GM23338 (cell line): Measurements from ENCODE around the gene RAN. TPM values are rescaled to one million over a fixed set of nuclear protein-coding genes. Genes with fewer than 3 reads are reported as not detected.

ENCODE experiments used
- ATAC-seq: fragments of 200-7000 bp; cut with Tn5 transposase; 3 replicates; pipeline ENCODE4 v1.9.1; 2020
- DNase-seq: peaks from one replicate; pipeline ENCODE4 v3.0.0-alpha.2; 2015; ENCODE audit warnings: low spot score
- H2AFZ ChIP-seq: fragments of 200-600 bp; sonication (generic); 2 replicates; pipeline ENCODE4 v1.8.0; 2016; ENCODE audit warnings: antibody characterized with exemption, mild to moderate bottlenecking, moderate library complexity
- H3F3A ChIP-seq: fragments of 200-600 bp; sonication (generic); replicated peaks from 2 replicates; pipeline ENCODE4 v1.8.0; 2017; ENCODE audit warnings: antibody characterized with exemption, mixed run types, low read depth
- H3K27ac ChIP-seq: fragments of 200-600 bp; sonication (generic); 2 replicates; pipeline ENCODE4 v1.6.1; 2016; ENCODE audit warnings: low read depth
- H3K27me3 ChIP-seq: fragments of 200-600 bp; sonication (generic); 2 replicates; pipeline ENCODE4 v1.8.0; 2016; ENCODE audit warnings: mild to moderate bottlenecking, mixed run types, moderate library complexity; ENCODE audit not compliant: insufficient read depth
- H3K36me3 ChIP-seq: fragments of 200-600 bp; sonication (generic); 2 replicates; pipeline ENCODE4 v1.8.0; 2016; ENCODE audit warnings: mild to moderate bottlenecking; ENCODE audit not compliant: insufficient read depth
- H3K4me1 ChIP-seq: fragments of 200-600 bp; sonication (generic); 2 replicates; pipeline ENCODE4 v1.8.0; 2016; ENCODE audit warnings: mild to moderate bottlenecking, moderate library complexity; ENCODE audit not compliant: insufficient read depth
- H3K4me2 ChIP-seq: fragments of 200-600 bp; sonication (generic); 2 replicates; pipeline ENCODE4 v1.7.1; 2017; ENCODE audit warnings: mixed run types
- H3K4me3 ChIP-seq: fragments of 200-600 bp; sonication (generic); 2 replicates; pipeline ENCODE4 v1.6.1; 2016; ENCODE audit warnings: mixed run types
- H3K79me2 ChIP-seq: fragments of 200-600 bp; sonication (generic); replicated peaks from 2 replicates; pipeline ENCODE4 v1.8.0; 2017; ENCODE audit warnings: mild to moderate bottlenecking; ENCODE audit not compliant: insufficient read depth
- H3K9me2 ChIP-seq: fragments of 200-600 bp; sonication (generic); 2 replicates; pipeline ENCODE4 v1.8.0; 2017; ENCODE audit not compliant: insufficient read depth
- H4K20me1 ChIP-seq: fragments of 200-600 bp; sonication (generic); replicated peaks from 2 replicates; pipeline ENCODE4 v1.8.0; 2017; ENCODE audit warnings: mild to moderate bottlenecking; ENCODE audit not compliant: insufficient read depth
- H3K27ac Mint-ChIP-seq: 2 replicates; pipeline ENCODE4 v1.8.0; 2020; ENCODE audit warnings: inconsistent platforms, mild to moderate bottlenecking, moderate library complexity, mixed read lengths
- H3K27me3 Mint-ChIP-seq: 3 replicates; pipeline ENCODE4 v1.8.0; 2022; ENCODE audit warnings: low read depth, mild to moderate bottlenecking, moderate library complexity, mixed read lengths, inconsistent platforms; ENCODE audit not compliant: insufficient read depth, poor library complexity
- H3K36me3 Mint-ChIP-seq: 3 replicates; pipeline ENCODE4 v1.8.0; 2021; ENCODE audit warnings: low read depth, mild to moderate bottlenecking, inconsistent platforms, moderate library complexity, mixed read lengths
- H3K4me1 Mint-ChIP-seq: 3 replicates; pipeline ENCODE4 v1.8.0; 2020; ENCODE audit warnings: mild to moderate bottlenecking, inconsistent platforms, mixed read lengths
- H3K4me3 Mint-ChIP-seq: 3 replicates; pipeline ENCODE4 v1.8.0; 2021; ENCODE audit warnings: moderate library complexity, mild to moderate bottlenecking, inconsistent platforms, mixed read lengths
- H3K9me3 Mint-ChIP-seq: 3 replicates; pipeline ENCODE4 v1.8.0; 2020; ENCODE audit warnings: moderate library complexity, mild to moderate bottlenecking, inconsistent platforms, mixed read lengths
- CREB1 ChIP-seq: fragments of 250-450 bp; sonication (Bioruptor Pico); IDR thresholded peaks from 2 replicates; pipeline ENCODE4 v1.5.0; 2020; ENCODE audit warnings: low read depth, mild to moderate bottlenecking, moderate library complexity
- EZH2phosphoT487 ChIP-seq: fragments of 200-600 bp; sonication (generic); IDR thresholded peaks from one replicate; pipeline ENCODE4 v1.8.1; 2018; ENCODE audit warnings: antibody characterized with exemption; ENCODE audit not compliant: unreplicated experiment
- JUNB ChIP-seq: IDR thresholded peaks from one replicate; pipeline ENCODE4 v1.6.1; 2016; ENCODE audit warnings: antibody characterized with exemption; ENCODE audit not compliant: unreplicated experiment
- NANOG ChIP-seq: IDR thresholded peaks from 2 replicates; pipeline ENCODE4 v1.6.1; 2016; ENCODE audit warnings: antibody characterized with exemption, borderline replicate concordance
- POLR2AphosphoS5 ChIP-seq: IDR thresholded peaks from 2 replicates; pipeline ENCODE4 v1.6.1; 2016; ENCODE audit warnings: antibody characterized with exemption, low read depth
- STAT1 ChIP-seq: IDR thresholded peaks from one replicate; pipeline ENCODE4 v1.6.1; 2016; ENCODE audit warnings: antibody characterized with exemption; ENCODE audit not compliant: unreplicated experiment
- ZNF114 ChIP-seq: fragments of 250-450 bp; sonication (Bioruptor Pico); IDR thresholded peaks from 2 replicates; pipeline ENCODE4 v1.5.0; 2020; ENCODE audit warnings: mild to moderate bottlenecking, moderate library complexity
- ZNF331 ChIP-seq: fragments of 250-450 bp; sonication (Bioruptor Pico); IDR thresholded peaks from 2 replicates; pipeline ENCODE4 v1.5.0; 2020; ENCODE audit warnings: low read depth, mild to moderate bottlenecking, moderate library complexity
- ZNF462 ChIP-seq: fragments of 250-450 bp; sonication (Bioruptor Pico); IDR thresholded peaks from 2 replicates; pipeline ENCODE4 v1.5.0; 2020; ENCODE audit warnings: mild to moderate bottlenecking, moderate library complexity
- polyA plus RNA-seq: library from polyadenylated mRNA; unstranded; fragments of >200 nt; fragmentation: Nextera tagmentation; extraction: Ambion mirVana; gene quantifications from 2 replicates; pipeline ENCODE4 v1.2.1, GENCODE V29; 2016
- total RNA-seq: library from RNA; depleted of rRNA; stranded (reverse); fragments of >200 nt; shearing (Covaris generic); gene quantifications from 2 replicates; pipeline ENCODE4 v1.2.3, GENCODE V29; 2014
- TF ChIP-seq, protein P1 (sequence below), 2 experiments: fragments of 200-600 bp in 1 of 2; sonication (generic) in 1 of 2; conservative IDR thresholded peaks; 2 replicates each; pipeline versions ENCODE4 v1.5.1 to v1.6.1; 2016 to 2017; ENCODE audit warnings: antibody characterized with exemption in 2 of 2, low read depth in 2 of 2, mild to moderate bottlenecking in 2 of 2, moderate library complexity in 1 of 2

The RAN gene
- total and polyA plus RNA-seq, 2 experiments from 2014 or later: 976 to 2,289 TPM

DNA sequence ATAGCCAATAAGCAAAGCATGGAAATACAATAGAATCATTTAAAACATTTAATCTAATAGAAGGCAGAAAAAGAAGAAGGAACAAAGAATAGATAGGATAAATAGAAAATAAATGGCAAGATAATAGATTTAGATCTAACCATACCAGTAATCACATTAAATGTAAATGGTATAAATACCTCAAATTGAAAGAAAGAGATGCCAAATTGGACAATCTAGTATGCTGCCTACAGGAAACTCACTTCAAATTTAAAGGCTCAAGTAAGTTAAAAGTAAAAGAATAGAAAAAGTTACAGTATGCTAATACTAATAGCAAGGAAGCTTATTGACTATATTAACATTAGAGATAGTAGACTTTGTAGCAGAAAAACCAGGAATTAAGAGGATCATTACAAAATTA, 40.1 kb downstream of the RAN start (continued):
- no peak for TF ChIP-seq NANOG
- TF ChIP-seq STAT1: no peak
- TF ChIP-seq CREB1 (CRISPR knock-in tag): no peak
- no peak for TF ChIP-seq EZH2phosphoT487
- no peak for TF ChIP-seq POLR2AphosphoS5
- TF ChIP-seq ZNF114: no peak

- no peak overlapping the region for H3K27ac Mint-ChIP-seq
- peak; percentile 93 for ATAC-seq
- H3K27me3 Mint-ChIP-seq: peaks cover 9% of the 10 kb centered on the region
- H3K4me3 ChIP-seq: 0 out of 2 replicates have a peak overlapping the region, but pooled peaks have one; percentile 20
- H3K36me3 ChIP-seq: no peaks in the 10 kb centered on the region
- peaks cover 8% of the 10 kb centered on the region; the same call in 2 of the 3 replicates for H3K4me1 Mint-ChIP-seq
- no peaks in the 10 kb centered on the region; the same call in 2 of the 3 replicates for H3K36me3 Mint-ChIP-seq
- H3K79me2 ChIP-seq: no peaks in the 10 kb centered on the region
- no peaks in the 10 kb centered on the region for H4K20me1 ChIP-seq
- peaks cover 11% of the 10 kb centered on the region; the same call in 2 of the 3 replicates for H3K9me3 Mint-ChIP-seq
- peaks cover 7% of the 10 kb centered on the region; the same call in 1 of the 2 replicates for H3K4me1 ChIP-seq
- no peaks in the 10 kb centered on the region for H3K27me3 ChIP-seq
- no peak overlapping the region for H3K4me3 Mint-ChIP-seq
- H3K4me2 ChIP-seq: 0 out of 2 replicates have a peak overlapping the region, but pooled peaks have one; percentile 25
- H3K27ac ChIP-seq: no peak overlapping the region
- TF ChIP-seq POLR2AphosphoS5 (no peak), ZNF114 (no peak), CREB1 (CRISPR knock-in tag) (no peak), ZNF331 (CRISPR knock-in tag) (no peak)
- TF ChIP-seq, protein P1, sequence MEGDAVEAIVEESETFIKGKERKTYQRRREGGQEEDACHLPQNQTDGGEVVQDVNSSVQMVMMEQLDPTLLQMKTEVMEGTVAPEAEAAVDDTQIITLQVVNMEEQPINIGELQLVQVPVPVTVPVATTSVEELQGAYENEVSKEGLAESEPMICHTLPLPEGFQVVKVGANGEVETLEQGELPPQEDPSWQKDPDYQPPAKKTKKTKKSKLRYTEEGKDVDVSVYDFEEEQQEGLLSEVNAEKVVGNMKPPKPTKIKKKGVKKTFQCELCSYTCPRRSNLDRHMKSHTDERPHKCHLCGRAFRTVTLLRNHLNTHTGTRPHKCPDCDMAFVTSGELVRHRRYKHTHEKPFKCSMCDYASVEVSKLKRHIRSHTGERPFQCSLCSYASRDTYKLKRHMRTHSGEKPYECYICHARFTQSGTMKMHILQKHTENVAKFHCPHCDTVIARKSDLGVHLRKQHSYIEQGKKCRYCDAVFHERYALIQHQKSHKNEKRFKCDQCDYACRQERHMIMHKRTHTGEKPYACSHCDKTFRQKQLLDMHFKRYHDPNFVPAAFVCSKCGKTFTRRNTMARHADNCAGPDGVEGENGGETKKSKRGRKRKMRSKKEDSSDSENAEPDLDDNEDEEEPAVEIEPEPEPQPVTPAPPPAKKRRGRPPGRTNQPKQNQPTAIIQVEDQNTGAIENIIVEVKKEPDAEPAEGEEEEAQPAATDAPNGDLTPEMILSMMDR (conservative IDR thresholded peaks at IDR 0.05; ENCODE audit: low read depth in 2 of 2): peak; percentile 91 to 99
- DNase-seq: peak; percentile 85
- H3K9me2 ChIP-seq: no peaks in the 10 kb centered on the region
- H2AFZ ChIP-seq: peak overlapping the region; percentile 93
- H3F3A ChIP-seq: 0 out of 2 replicates have a peak, but pooled peaks cover 4% of the 10 kb centered on the region
Observed at GRCh38 chr12:130916241-130916911, 44.5 kb downstream of the RAN start.

- Histone ChIP-seq H3K9me2 (no peaks in the 10 kb centered on the region), H3K27me3 (no peaks in the 10 kb centered on the region), H3K4me3 (no peak overlapping the region), H2AFZ (no peak overlapping the region; the same call in 1 of the 2 replicates), H3K4me1 (peaks cover 7% of the 10 kb centered on the region; the same call in 1 of the 2 replicates), H3K36me3 (no peaks in the 10 kb centered on the region), H3K4me2 (no peak overlapping the region), H3K79me2 (no peaks in the 10 kb centered on the region), H4K20me1 (no peaks in the 10 kb centered on the region), H3K27ac (no peak overlapping the region), H3F3A (0 out of 2 replicates have a peak, but pooled peaks cover 4% of the 10 kb centered on the region)
- DNase-seq (no peak), ATAC-seq (no peak)
- peaks cover 9% of the 10 kb centered on the region for H3K27me3 Mint-ChIP-seq
- no peaks in the 10 kb centered on the region; the same call in 2 of the 3 replicates for H3K36me3 Mint-ChIP-seq
- H3K27ac Mint-ChIP-seq: no peak overlapping the region
- no peak overlapping the region for H3K4me3 Mint-ChIP-seq
- no peaks in the 10 kb centered on the region for H3K9me3 Mint-ChIP-seq
- peaks cover 8% of the 10 kb centered on the region; the same call in 2 of the 3 replicates for H3K4me1 Mint-ChIP-seq
- no peak for TF ChIP-seq ZNF114
- TF ChIP-seq ZNF462: no peak
- TF ChIP-seq JUNB: no peak
- TF ChIP-seq NANOG: no peak
- no peak for TF ChIP-seq EZH2phosphoT487
Observed at GRCh38 chr12:130917607-130918006, 45.7 kb downstream of the RAN start.
